Sigmoid colon (tissue), 7 donors: Measurements from ENCODE around the gene MTURN. TPM values are rescaled to one million over a fixed set of nuclear protein-coding genes. Genes with fewer than 3 reads are reported as not detected.
A peak's percentile ranks its signal among the peaks of the same experiment; 100 is the strongest.

ENCODE experiments used
- DNase-seq: peaks from one replicate; pipeline ENCODE4 v3.0.0-alpha.2; 2019
- H3K27ac ChIP-seq, 4 donors: fragments of 200-600 bp; sonication (generic); one replicate each; pipeline ENCODE4 v1.5.1; 2016 to 2019; ENCODE audit warnings: mild to moderate bottlenecking in 1 of 4
- H3K27me3 ChIP-seq, 3 donors: fragments of 200-600 bp; sonication (generic); one replicate each; pipeline ENCODE4 v1.5.1; 2019; ENCODE audit warnings: mild to moderate bottlenecking in 1 of 3
- H3K36me3 ChIP-seq, 4 donors: fragments of 200-600 bp; sonication (generic); one replicate each; pipeline ENCODE4 v1.5.1; 2016 to 2019
- H3K4me1 ChIP-seq, 4 donors: fragments of 200-600 bp; sonication (generic); one replicate each; pipeline ENCODE4 v1.5.1; 2017 to 2019
- H3K4me3 ChIP-seq, 4 donors: fragments of 200-600 bp; sonication (generic); one replicate each; pipeline ENCODE4 v1.5.1; 2017 to 2019; ENCODE audit warnings: mild to moderate bottlenecking in 2 of 4, moderate library complexity in 1 of 4
- H3K9me3 ChIP-seq, 4 donors: fragments of 200-600 bp in 3 of 4; sonication (generic) in 3 of 4; one replicate each; pipeline versions ENCODE4 v1.5.1 to v1.6.1; 2013 to 2019
- EP300 ChIP-seq, 4 donors: sonication (generic); formaldehyde crosslinking; IDR thresholded peaks; one replicate each; pipeline ENCODE4 v1.6.1; 2017; ENCODE audit warnings: antibody characterized with exemption in 4 of 4
- POLR2A ChIP-seq, 2 donors: fragments of 450-650 bp; IDR thresholded peaks; one replicate each; pipeline ENCODE4 v1.6.1; 2016; ENCODE audit warnings: antibody characterized with exemption in 2 of 2, mild to moderate bottlenecking in 2 of 2, moderate library complexity in 2 of 2
- POLR2AphosphoS5 ChIP-seq, 4 donors: sonication (generic); formaldehyde crosslinking; IDR thresholded peaks; one replicate each; pipeline ENCODE4 v1.6.1; 2017; ENCODE audit warnings: antibody characterized with exemption in 4 of 4
- WGBS, 2 donors: extraction: QIAGEN DNeasy Blood & Tissue Kit; methylation state at CpG; one replicate each; pipeline ENCODE4 v1.1.7; 2013; 5-methylcytosine and 5-hydroxymethylcytosine counted together
- intact Hi-C: fragments of 100-400 bp; cut with DNase I; formaldehyde crosslinking; loops from one replicate; pipeline ENCODE4 v1.15.1; 2023
- polyA plus RNA-seq, 3 donors: library from polyadenylated mRNA; stranded (reverse); fragments of 200-250 nt; gene quantifications; one replicate each; pipeline ENCODE4 v1.2.3, GENCODE V29; 2013
- total RNA-seq, 4 donors: library from RNA; depleted of rRNA; stranded (reverse); fragments of >200 nt; gene quantifications; one replicate each; pipeline ENCODE4 v1.1.0, GENCODE V29; 2016
- TF ChIP-seq, protein P1 (sequence below), 4 experiments: fragments of 450-650 bp in 3 of 4; fragments of 200-600 bp in 1 of 4; IDR thresholded peaks; one replicate each; pipeline ENCODE4 v1.5.1; 2016 to 2019; ENCODE audit warnings: antibody characterized with exemption in 4 of 4, mild to moderate bottlenecking in 3 of 4, moderate library complexity in 2 of 4
- donor health status: healthy with polysubstance abuse.
- donor health status: Bipolar disorder and iron deficiency.
- donor health status: healthy.

MTURN gene
- total and polyA plus RNA-seq, 7 donors = 7.2 to 102 (median 75.9) TPM

DNA sequence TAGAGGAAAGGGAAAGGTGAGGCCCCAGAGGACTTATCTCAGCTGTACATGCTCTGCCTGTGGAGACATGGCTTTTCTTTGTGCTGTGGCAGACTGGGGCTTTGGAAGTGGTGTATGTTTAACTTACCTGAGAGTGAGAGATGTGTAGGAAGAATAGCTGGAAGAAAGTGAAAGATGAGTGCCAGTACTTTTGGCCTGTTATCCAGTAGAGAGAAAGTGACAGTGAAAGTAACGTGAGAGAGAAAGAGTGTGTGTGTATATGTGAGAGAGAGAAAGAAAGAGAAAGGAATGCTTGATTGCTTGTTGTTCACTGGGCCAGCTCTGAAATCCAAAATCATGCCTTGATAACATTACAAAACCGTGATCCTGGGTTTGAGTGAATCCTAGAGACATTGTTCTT lies 25.5 kb downstream of the MTURN start:
- TF ChIP-seq EP300 (IDR thresholded peaks at IDR 0.05) (no peak), POLR2AphosphoS5 (IDR thresholded peaks at IDR 0.05) (no peak), POLR2A (IDR thresholded peaks at IDR 0.05) (no peak)
- TF ChIP-seq, protein P1, sequence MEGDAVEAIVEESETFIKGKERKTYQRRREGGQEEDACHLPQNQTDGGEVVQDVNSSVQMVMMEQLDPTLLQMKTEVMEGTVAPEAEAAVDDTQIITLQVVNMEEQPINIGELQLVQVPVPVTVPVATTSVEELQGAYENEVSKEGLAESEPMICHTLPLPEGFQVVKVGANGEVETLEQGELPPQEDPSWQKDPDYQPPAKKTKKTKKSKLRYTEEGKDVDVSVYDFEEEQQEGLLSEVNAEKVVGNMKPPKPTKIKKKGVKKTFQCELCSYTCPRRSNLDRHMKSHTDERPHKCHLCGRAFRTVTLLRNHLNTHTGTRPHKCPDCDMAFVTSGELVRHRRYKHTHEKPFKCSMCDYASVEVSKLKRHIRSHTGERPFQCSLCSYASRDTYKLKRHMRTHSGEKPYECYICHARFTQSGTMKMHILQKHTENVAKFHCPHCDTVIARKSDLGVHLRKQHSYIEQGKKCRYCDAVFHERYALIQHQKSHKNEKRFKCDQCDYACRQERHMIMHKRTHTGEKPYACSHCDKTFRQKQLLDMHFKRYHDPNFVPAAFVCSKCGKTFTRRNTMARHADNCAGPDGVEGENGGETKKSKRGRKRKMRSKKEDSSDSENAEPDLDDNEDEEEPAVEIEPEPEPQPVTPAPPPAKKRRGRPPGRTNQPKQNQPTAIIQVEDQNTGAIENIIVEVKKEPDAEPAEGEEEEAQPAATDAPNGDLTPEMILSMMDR (IDR thresholded peaks at IDR 0.05) = no peak
- Histone ChIP-seq H3K9me3 (no peaks in the 10 kb centered on the region), H3K27ac (peak overlapping the region in 1 of 4 donors; percentile 32), H3K36me3 (peaks cover 0 to 38% (median 2%) of the 10 kb centered on the region in 4 donors), H3K4me1 (peaks cover 0 to 22% (median 0%) of the 10 kb centered on the region in 4 donors), H3K4me3 (no peak overlapping the region), H3K27me3 (no peaks in the 10 kb centered on the region)
- WGBS, 2 donors = 81 to 92% methylated on average over 2 of the region's 2 CpGs
- intact Hi-C loops = loop anchor here (5.0 kb wide), 1 partner anchor 392 kb away; no protein-coding TSS in a partner anchor
- no peak for DNase-seq

DNA sequence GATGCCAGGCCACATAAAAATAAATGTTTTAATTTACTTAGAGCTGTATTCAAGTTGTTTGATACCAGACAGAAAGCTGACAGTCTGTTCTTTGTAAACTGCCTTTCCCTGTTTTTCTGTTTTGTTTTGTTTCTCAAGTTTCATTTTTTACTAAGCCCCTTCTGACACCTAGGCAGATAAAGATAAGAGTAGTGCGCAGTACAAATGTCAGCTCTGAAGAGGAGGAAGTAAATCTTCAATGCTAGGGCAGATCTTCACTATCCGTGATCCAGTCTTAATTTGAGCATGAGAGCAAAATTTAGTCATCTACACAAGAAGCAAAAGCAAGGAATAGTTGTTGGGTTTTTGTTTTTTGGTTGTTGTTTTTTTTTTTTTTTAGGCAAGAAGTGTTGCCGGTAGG lies 27.3 kb downstream of the MTURN start:
- WGBS, 2 donors = 60 to 81% methylated on average over 3 of the region's 3 CpGs

GRCh38 chr7:30162622-30163124 lies 27.9 kb downstream of the MTURN start:
- Histone ChIP-seq H3K4me3 (no peak overlapping the region), H3K27ac (peak overlapping the region in 1 of 4 donors; percentile 45), H3K9me3 (no peaks in the 10 kb centered on the region), H3K4me1 (peaks cover 0 to 23% (median 0%) of the 10 kb centered on the region in 4 donors), H3K36me3 (peaks cover 0 to 26% (median 2%) of the 10 kb centered on the region in 4 donors), H3K27me3 (no peaks in the 10 kb centered on the region)
- intact Hi-C loops = loop anchor here (5.0 kb wide), 1 partner anchor 390 kb away; no protein-coding TSS in a partner anchor
- DNase-seq = no peak
- TF ChIP-seq EP300 (IDR thresholded peaks at IDR 0.05) (no peak), POLR2AphosphoS5 (IDR thresholded peaks at IDR 0.05) (no peak), POLR2A (IDR thresholded peaks at IDR 0.05) (no peak)
- TF ChIP-seq, protein P1 (IDR thresholded peaks at IDR 0.05) = no peak
- WGBS, 2 donors = 51 to 69% methylated on average over 5 of the region's 5 CpGs

More for the DNA sequence above, 27.3 kb downstream of the MTURN start:
- Histone ChIP-seq H3K27me3 (no peaks in the 10 kb centered on the region), H3K36me3 (peaks cover 0 to 31% (median 2%) of the 10 kb centered on the region in 4 donors), H3K4me3 (no peak overlapping the region), H3K4me1 (peaks cover 0 to 23% (median 0%) of the 10 kb centered on the region in 4 donors), H3K27ac (no peak overlapping the region), H3K9me3 (no peaks in the 10 kb centered on the region)
- intact Hi-C loops = loop anchor here (5.0 kb wide), 1 partner anchor 390 kb away; no protein-coding TSS in a partner anchor
- TF ChIP-seq, protein P1 (IDR thresholded peaks at IDR 0.05) = no peak
- TF ChIP-seq EP300 (IDR thresholded peaks at IDR 0.05) (no peak), POLR2AphosphoS5 (IDR thresholded peaks at IDR 0.05) (no peak), POLR2A (IDR thresholded peaks at IDR 0.05) (no peak)
- no peak for DNase-seq

- TF ChIP-seq, protein P1 (IDR thresholded peaks at IDR 0.05) = no peak
- TF ChIP-seq POLR2AphosphoS5 (IDR thresholded peaks at IDR 0.05) = no peak
- TF ChIP-seq POLR2A (IDR thresholded peaks at IDR 0.05) = no peak
- no peak for TF ChIP-seq EP300 (IDR thresholded peaks at IDR 0.05)
- Histone ChIP-seq H3K27me3 (no peaks in the 10 kb centered on the region), H3K36me3 (peaks cover 0 to 19% (median 2%) of the 10 kb centered on the region in 4 donors), H3K9me3 (no peaks in the 10 kb centered on the region), H3K4me1 (peaks cover 0 to 23% (median 0%) of the 10 kb centered on the region in 4 donors), H3K27ac (peak overlapping the region; percentile 4 to 45 (median 22)), H3K4me3 (no peak overlapping the region)
- 46 to 78% methylated on average over 13 of the region's 13 CpGs for WGBS, 2 donors
- intact Hi-C loops = loop anchor here (5.0 kb wide), 1 partner anchor 389 kb away; no protein-coding TSS in a partner anchor
- DNase-seq = no peak
Observed at GRCh38 chr7:30163231-30163894, 28.6 kb downstream of the MTURN start.
